ENCODE data around the gene CACNA1A. TPM values are rescaled to one million over a fixed set of nuclear protein-coding genes. Genes with fewer than 3 reads are reported as not detected.
"Not testable (repeated sequence)": the region's sequence is repeated elsewhere in the genome, so short reads cannot be mapped to it uniquely, and the experiment has no call there.

CACNA1A gene
- total RNA-seq, 1 donor from 2014 or later: 0.47 TPM

- H3K4me3 Mint-ChIP-seq; intact Hi-C loops (cut with micrococcal nuclease); DNase-seq (ENCODE audit: low spot score); H3K27ac Mint-ChIP-seq; H3K4me1 Mint-ChIP-seq (ENCODE audit: low read depth); H3K9me3 Mint-ChIP-seq; H3K36me3 Mint-ChIP-seq (ENCODE audit: low read depth): not testable (repeated sequence)
- peaks cover 20% of the 10 kb centered on the region for H3K27me3 Mint-ChIP-seq (ENCODE audit: insufficient read depth)
Measured at GRCh38 chr19:13256398-13256797, 249.9 kb downstream of the CACNA1A start.

GRCh38 chr19:13255719-13256059, 250.6 kb downstream of the CACNA1A start:
- Mint-ChIP-seq H3K4me1 (ENCODE audit: low read depth) (peaks cover 2% of the 10 kb centered on the region), H3K36me3 (ENCODE audit: low read depth) (no peaks in the 10 kb centered on the region), H3K27ac (no peak overlapping the region), H3K9me3 (peaks cover 8% of the 10 kb centered on the region), H3K4me3 (no peak overlapping the region), H3K27me3 (ENCODE audit: insufficient read depth) (peaks cover 20% of the 10 kb centered on the region)
- DNase-seq (ENCODE audit: low spot score): no peak
- intact Hi-C loops (cut with micrococcal nuclease): no loop called here

GRCh38 chr19:13255041-13255718, 251.1 kb downstream of the CACNA1A start:
- no peaks in the 10 kb centered on the region for H3K36me3 Mint-ChIP-seq (ENCODE audit: low read depth)
- peaks cover 18% of the 10 kb centered on the region for H3K27me3 Mint-ChIP-seq (ENCODE audit: insufficient read depth)
- no peak overlapping the region for H3K27ac Mint-ChIP-seq
- H3K9me3 Mint-ChIP-seq: peaks cover 8% of the 10 kb centered on the region
- no peak for DNase-seq (ENCODE audit: low spot score)
- H3K4me1 Mint-ChIP-seq (ENCODE audit: low read depth): no peaks in the 10 kb centered on the region
- intact Hi-C loops (cut with micrococcal nuclease): no loop called here
- no peak overlapping the region for H3K4me3 Mint-ChIP-seq

- H3K4me1 Mint-ChIP-seq (ENCODE audit: low read depth): no peaks in the 10 kb centered on the region
Measured at GRCh38 chr19:13252569-13253335, 253.5 kb downstream of the CACNA1A start.

GRCh38 chr19:13244920-13245319, 261.4 kb downstream of the CACNA1A start:
- no peaks in the 10 kb centered on the region for H3K9me3 Mint-ChIP-seq
- H3K27me3 Mint-ChIP-seq (ENCODE audit: insufficient read depth): peaks cover 2% of the 10 kb centered on the region
- H3K27ac Mint-ChIP-seq: no peak overlapping the region
- intact Hi-C loops (cut with micrococcal nuclease): loop anchor here (5.0 kb wide), 1 partner anchor 33 kb away; no protein-coding TSS in a partner anchor
- H3K36me3 Mint-ChIP-seq (ENCODE audit: low read depth): no peaks in the 10 kb centered on the region
- no peak overlapping the region for H3K4me3 Mint-ChIP-seq
- H3K4me1 Mint-ChIP-seq (ENCODE audit: low read depth): peaks cover 10% of the 10 kb centered on the region
- no peak for DNase-seq (ENCODE audit: low spot score)

More at GRCh38 chr19:13252569-13253335, 253.5 kb downstream of the CACNA1A start:
- no peak overlapping the region for H3K27ac Mint-ChIP-seq
- DNase-seq (ENCODE audit: low spot score): no peak
- intact Hi-C loops (cut with micrococcal nuclease): no loop called here
- H3K4me3 Mint-ChIP-seq: no peak overlapping the region
- H3K36me3 Mint-ChIP-seq (ENCODE audit: low read depth): no peaks in the 10 kb centered on the region
- H3K27me3 Mint-ChIP-seq (ENCODE audit: insufficient read depth): peaks cover 13% of the 10 kb centered on the region
- peaks cover 8% of the 10 kb centered on the region for H3K9me3 Mint-ChIP-seq

- H3K36me3 Mint-ChIP-seq (ENCODE audit: low read depth): no peaks in the 10 kb centered on the region
- peaks cover 10% of the 10 kb centered on the region for H3K4me1 Mint-ChIP-seq (ENCODE audit: low read depth)
- H3K27me3 Mint-ChIP-seq (ENCODE audit: insufficient read depth): peaks cover 4% of the 10 kb centered on the region
- no peaks in the 10 kb centered on the region for H3K9me3 Mint-ChIP-seq
- intact Hi-C loops (cut with micrococcal nuclease): no loop called here
- no peak overlapping the region for H3K4me3 Mint-ChIP-seq
- H3K27ac Mint-ChIP-seq: peak overlapping the region; percentile 7
- DNase-seq (ENCODE audit: low spot score): no peak
Measured at GRCh38 chr19:13241231-13242104, 264.8 kb downstream of the CACNA1A start.

GRCh38 chr19:13240312-13241022, 265.8 kb downstream of the CACNA1A start:
- peaks cover 10% of the 10 kb centered on the region for H3K4me1 Mint-ChIP-seq (ENCODE audit: low read depth)
- intact Hi-C loops (cut with micrococcal nuclease): no loop called here
- no peak overlapping the region for H3K4me3 Mint-ChIP-seq
- peaks cover 6% of the 10 kb centered on the region for H3K9me3 Mint-ChIP-seq
- no peaks in the 10 kb centered on the region for H3K36me3 Mint-ChIP-seq (ENCODE audit: low read depth)
- peaks cover 4% of the 10 kb centered on the region for H3K27me3 Mint-ChIP-seq (ENCODE audit: insufficient read depth)
- no peak overlapping the region for H3K27ac Mint-ChIP-seq
- no peak for DNase-seq (ENCODE audit: low spot score)

- H3K36me3 Mint-ChIP-seq (ENCODE audit: low read depth): peaks cover 3% of the 10 kb centered on the region
- peaks cover 4% of the 10 kb centered on the region for H3K27me3 Mint-ChIP-seq (ENCODE audit: insufficient read depth)
- H3K9me3 Mint-ChIP-seq: peaks cover 9% of the 10 kb centered on the region
- H3K27ac Mint-ChIP-seq: no peak overlapping the region
- H3K4me3 Mint-ChIP-seq: no peak overlapping the region
- intact Hi-C loops (cut with micrococcal nuclease): no loop called here
- peaks cover 24% of the 10 kb centered on the region for H3K4me1 Mint-ChIP-seq (ENCODE audit: low read depth)
- DNase-seq (ENCODE audit: low spot score): no peak
Measured at GRCh38 chr19:13238891-13239534, 267.3 kb downstream of the CACNA1A start.

- H3K27me3 Mint-ChIP-seq (ENCODE audit: insufficient read depth): peaks cover 8% of the 10 kb centered on the region
- H3K36me3 Mint-ChIP-seq (ENCODE audit: low read depth): peaks cover 3% of the 10 kb centered on the region
- intact Hi-C loops (cut with micrococcal nuclease): no loop called here
- H3K9me3 Mint-ChIP-seq: peaks cover 9% of the 10 kb centered on the region
- H3K27ac Mint-ChIP-seq: no peak overlapping the region
- peaks cover 13% of the 10 kb centered on the region for H3K4me1 Mint-ChIP-seq (ENCODE audit: low read depth)
- H3K4me3 Mint-ChIP-seq: peak overlapping the region; percentile 12
- DNase-seq (ENCODE audit: low spot score): no peak
Measured at GRCh38 chr19:13234518-13234917, 271.8 kb downstream of the CACNA1A start.

- no peak for DNase-seq (ENCODE audit: low spot score)
- intact Hi-C loops (cut with micrococcal nuclease): no loop called here
- Mint-ChIP-seq H3K27me3 (ENCODE audit: insufficient read depth) (peaks cover 13% of the 10 kb centered on the region), H3K27ac (no peak overlapping the region), H3K9me3 (peaks cover 9% of the 10 kb centered on the region), H3K4me3 (no peak overlapping the region), H3K4me1 (ENCODE audit: low read depth) (peaks cover 13% of the 10 kb centered on the region), H3K36me3 (ENCODE audit: low read depth) (peaks cover 3% of the 10 kb centered on the region)
Measured at GRCh38 chr19:13231663-13232062, 274.6 kb downstream of the CACNA1A start.

- H3K27ac Mint-ChIP-seq: no peak overlapping the region
- no peaks in the 10 kb centered on the region for H3K9me3 Mint-ChIP-seq
- no peaks in the 10 kb centered on the region for H3K36me3 Mint-ChIP-seq (ENCODE audit: low read depth)
- H3K27me3 Mint-ChIP-seq (ENCODE audit: insufficient read depth): peaks cover 16% of the 10 kb centered on the region
- intact Hi-C loops (cut with micrococcal nuclease): no loop called here
- H3K4me1 Mint-ChIP-seq (ENCODE audit: low read depth): peaks cover under 1% of the 10 kb centered on the region
- DNase-seq (ENCODE audit: low spot score): no peak
- no peak overlapping the region for H3K4me3 Mint-ChIP-seq
Measured at GRCh38 chr19:13229246-13229645, 277.0 kb downstream of the CACNA1A start.

- H3K27me3 Mint-ChIP-seq (ENCODE audit: insufficient read depth): peaks cover 16% of the 10 kb centered on the region
- no peaks in the 10 kb centered on the region for H3K9me3 Mint-ChIP-seq
- H3K36me3 Mint-ChIP-seq (ENCODE audit: low read depth): no peaks in the 10 kb centered on the region
- no peaks in the 10 kb centered on the region for H3K4me1 Mint-ChIP-seq (ENCODE audit: low read depth)
- DNase-seq (ENCODE audit: low spot score): no peak
- intact Hi-C loops (cut with micrococcal nuclease): no loop called here
- no peak overlapping the region for H3K4me3 Mint-ChIP-seq
- no peak overlapping the region for H3K27ac Mint-ChIP-seq
Measured at GRCh38 chr19:13228561-13228960, 277.7 kb downstream of the CACNA1A start.
